GM19035 (cell line): ENCODE measurements around the gene FSTL3.

Experiments
- ATAC-seq: cut with Tn5 transposase; IDR thresholded peaks from one replicate; pipeline ENCODE4 v1.9.1; 2021; ENCODE audit not compliant: unreplicated experiment

Gene FSTL3

GRCh38 chr19:732148-733069 lies 56.2 kb downstream of the FSTL3 start:
- ATAC-seq: no peak
